Common myeloid progenitor, CD34-positive (primary cell): ENCODE results near the gene HDAC4.

Experiments used
- CTCF ChIA-PET: fragments of 350-600 bp; sonication (Branson Sonifier 250); formaldehyde crosslinking; loops from one replicate; lab custom pipeline; 2021; ENCODE audit warnings: antibody characterized with exemption; lab: Charles Lee
- POLR2A ChIA-PET: fragments of 350-600 bp; sonication (Branson Sonifier 250); formaldehyde crosslinking; loops from one replicate; lab custom pipeline; 2021; ENCODE audit warnings: antibody characterized with exemption; lab: Charles Lee
- DNase-seq, 3 donors: peaks; one replicate each; pipeline versions ENCODE4 v3.0.0 to v3.0.0-alpha.2; 2013
- H3K27ac ChIP-seq, 2 experiments: 1 replicate in 1 of 2; 2 replicates in 1 of 2; pipeline ENCODE4 v1.7.0; 2013; ENCODE audit warnings: inconsistent platforms in 2 of 2, low read length in 2 of 2, mild to moderate bottlenecking in 2 of 2, low read depth in 1 of 2, moderate library complexity in 1 of 2; ENCODE audit not compliant: severe bottlenecking in 2 of 2, insufficient read depth in 1 of 2, poor library complexity in 1 of 2
- H3K27me3 ChIP-seq, 5 experiments: replicated peaks in 2 of 5; 1 replicate in 3 of 5; 2 replicates in 2 of 5; pipeline versions ENCODE4 v1.6.1 to v1.7.0; 2013; ENCODE audit warnings: low read length in 4 of 5, mild to moderate bottlenecking in 2 of 5, moderate library complexity in 2 of 5, inconsistent platforms in 1 of 5; ENCODE audit not compliant: insufficient read depth in 5 of 5, control insufficient read depth in 4 of 5
- H3K36me3 ChIP-seq, 4 experiments: 1 replicate in 2 of 4; 2 replicates in 2 of 4; pipeline versions ENCODE4 v1.6.1 to v1.7.0; 2013; ENCODE audit warnings: low read length in 3 of 4, control low read depth in 1 of 4, mild to moderate bottlenecking in 1 of 4; ENCODE audit not compliant: control insufficient read depth in 4 of 4, insufficient read depth in 4 of 4
- H3K4me1 ChIP-seq, 4 experiments: 1 replicate in 3 of 4; 2 replicates in 1 of 4; pipeline versions ENCODE4 v1.6.1 to v1.7.1; 2013; ENCODE audit warnings: low read length in 3 of 4, mild to moderate bottlenecking in 3 of 4, control low read depth in 1 of 4, inconsistent platforms in 1 of 4, moderate library complexity in 1 of 4; ENCODE audit not compliant: control insufficient read depth in 4 of 4, insufficient read depth in 4 of 4; ENCODE audit errors: control extremely low read depth in 1 of 4
- H3K4me3 ChIP-seq, 7 experiments: 1 replicate in 4 of 7; 2 replicates in 3 of 7; pipeline versions ENCODE4 v1.5.1 to v1.7.0; 2013; ENCODE audit warnings: mild to moderate bottlenecking in 7 of 7, low read length in 6 of 7, moderate library complexity in 6 of 7, inconsistent platforms in 2 of 7, low read depth in 2 of 7, control low read depth in 1 of 7; ENCODE audit not compliant: insufficient read depth in 4 of 7, control insufficient read depth in 1 of 7; ENCODE audit errors: extremely low read depth in 1 of 7
- H3K9me3 ChIP-seq, 5 experiments: 1 replicate in 4 of 5; 2 replicates in 1 of 5; pipeline versions ENCODE4 v1.6.1 to v1.7.1; 2013; ENCODE audit warnings: low read length in 4 of 5, mild to moderate bottlenecking in 2 of 5, inconsistent platforms in 1 of 5, low read depth in 1 of 5, moderate library complexity in 1 of 5; ENCODE audit not compliant: control insufficient read depth in 4 of 5, insufficient read depth in 2 of 5; ENCODE audit errors: control extremely low read depth in 1 of 5
- WGBS: methylation state at CpG from one replicate; pipeline ENCODE4 v1.1.5; 2013; ENCODE audit not compliant: insufficient coverage; 5-methylcytosine and 5-hydroxymethylcytosine counted together

Gene HDAC4

GRCh38 chr2:239193925-239194677 is 206.7 kb downstream of the HDAC4 start:
- H3K27me3 ChIP-seq = no peaks in the 10 kb centered on the region
- ChIA-PET POLR2A (no interaction called here), CTCF (interaction anchor here (1.0 to 1.5 kb wide), 2 partner anchors 8 to 22 kb away, joined by 3 read pairs; no protein-coding TSS in a partner anchor)
- no peak for DNase-seq
- H3K27ac ChIP-seq = no peak overlapping the region
- H3K36me3 ChIP-seq = peaks cover 0 to 17% (median 7%) of the 10 kb centered on the region in 4 experiments
- H3K4me1 ChIP-seq = no peaks in the 10 kb centered on the region
- 90% methylated on average over 17 of the region's 17 CpGs for WGBS
- peaks cover 0 to 7% (median 6%) of the 10 kb centered on the region in 5 experiments for H3K9me3 ChIP-seq
- H3K4me3 ChIP-seq = no peak overlapping the region

- 93% methylated on average over 5 of the region's 12 CpGs for WGBS
- POLR2A ChIA-PET = no interaction called here
- no peaks in the 10 kb centered on the region for H3K27me3 ChIP-seq
Observed at GRCh38 chr2:239193401-239193811, 207.4 kb downstream of the HDAC4 start.

GRCh38 chr2:239192975-239193374 is 207.8 kb downstream of the HDAC4 start:
- H3K27me3 ChIP-seq = no peaks in the 10 kb centered on the region
- ChIA-PET POLR2A (no interaction called here), CTCF (no interaction called here)
- H3K4me1 ChIP-seq = no peaks in the 10 kb centered on the region
- H3K9me3 ChIP-seq = peaks cover 0 to 15% (median 12%) of the 10 kb centered on the region in 5 experiments
- WGBS = 98% methylated on average over 8 of the region's 8 CpGs
- DNase-seq = no peak
- peaks cover 3 to 21% (median 14%) of the 10 kb centered on the region in 4 experiments for H3K36me3 ChIP-seq
- no peak overlapping the region for H3K4me3 ChIP-seq
- H3K27ac ChIP-seq = no peak overlapping the region

More at GRCh38 chr2:239193401-239193811, 207.4 kb downstream of the HDAC4 start:
- no peak overlapping the region for H3K27ac ChIP-seq
- H3K4me3 ChIP-seq = no peak overlapping the region
- DNase-seq = no peak
- peaks cover 3 to 21% (median 12%) of the 10 kb centered on the region in 4 experiments for H3K36me3 ChIP-seq
- peaks cover 0 to 12% (median 11%) of the 10 kb centered on the region in 5 experiments for H3K9me3 ChIP-seq
- no peaks in the 10 kb centered on the region for H3K4me1 ChIP-seq
- CTCF ChIA-PET = interaction anchor here (1.0 to 1.5 kb wide), 2 partner anchors 9 to 21 kb away, joined by 3 read pairs; no protein-coding TSS in a partner anchor

GRCh38 chr2:239192456-239192855 is 208.4 kb downstream of the HDAC4 start:
- CTCF ChIA-PET = no interaction called here
- H3K27ac ChIP-seq = no peak overlapping the region
- H3K36me3 ChIP-seq = peaks cover 3 to 25% (median 16%) of the 10 kb centered on the region in 4 experiments
- peaks cover 0 to 15% (median 12%) of the 10 kb centered on the region in 5 experiments for H3K9me3 ChIP-seq
- peak; percentile 14 to 49 (median 29) for DNase-seq
- POLR2A ChIA-PET = no interaction called here
- no peak overlapping the region for H3K4me3 ChIP-seq
- 55% methylated on average over 16 of the region's 17 CpGs for WGBS
- H3K4me1 ChIP-seq = no peaks in the 10 kb centered on the region
- H3K27me3 ChIP-seq = no peaks in the 10 kb centered on the region

- ChIA-PET CTCF (no interaction called here), POLR2A (interaction anchor here (0.6 kb wide), 1 partner anchor 91 kb away, joined by 3 read pairs; no protein-coding TSS in a partner anchor)
- Histone ChIP-seq H3K27me3 (no peaks in the 10 kb centered on the region), H3K4me1 (no peaks in the 10 kb centered on the region), H3K27ac (no peak overlapping the region), H3K9me3 (peaks cover 0 to 15% (median 12%) of the 10 kb centered on the region in 5 experiments), H3K36me3 (peaks cover 3 to 32% (median 16%) of the 10 kb centered on the region in 4 experiments), H3K4me3 (no peak overlapping the region)
- 98% methylated on average over 15 of the region's 15 CpGs for WGBS
- no peak for DNase-seq
Observed at GRCh38 chr2:239190921-239191885, 209.6 kb downstream of the HDAC4 start.

- Histone ChIP-seq H3K9me3 (peaks cover 0 to 15% (median 12%) of the 10 kb centered on the region in 5 experiments), H3K27me3 (no peaks in the 10 kb centered on the region), H3K4me3 (no peak overlapping the region), H3K36me3 (peaks cover 6 to 32% (median 18%) of the 10 kb centered on the region in 4 experiments), H3K27ac (no peak overlapping the region), H3K4me1 (no peaks in the 10 kb centered on the region)
- POLR2A ChIA-PET = interaction anchor here (0.6 kb wide), 1 partner anchor 90 kb away, joined by 3 read pairs; no protein-coding TSS in a partner anchor
- no peak for DNase-seq
- WGBS = 96% methylated on average over 12 of the region's 22 CpGs
- CTCF ChIA-PET = no interaction called here
Observed at GRCh38 chr2:239190361-239190760, 210.5 kb downstream of the HDAC4 start.
